HEK293 (cell line): Measurements from ENCODE around the gene TNFRSF4.
"Not testable (repeated sequence)": the region's sequence is repeated elsewhere in the genome, so short reads cannot be mapped to it uniquely, and the experiment has no call there.

ENCODE experiments used
- CTCF ChIA-PET: fragments of 350-600 bp; formaldehyde crosslinking; extraction: SDS; loops from one replicate; lab custom pipeline; 2021; ENCODE audit warnings: antibody characterized with exemption; lab: Yijun Ruan, JAX
- POLR2A ChIA-PET: fragments of 300-600 bp; formaldehyde crosslinking; extraction: SDS; loops from one replicate; lab custom pipeline; 2020; ENCODE audit warnings: antibody characterized with exemption, inconsistent platforms; lab: Yijun Ruan, JAX
- H3K27ac ChIP-seq: fragments of 200-500 bp; sonication (Bioruptor generic); 2 replicates; pipeline ENCODE4 v1.5.1; 2014; ENCODE audit warnings: low read depth, low read length, control low read depth, inconsistent platforms; ENCODE audit errors: extremely low read depth
- H3K36me3 ChIP-seq, 2 experiments: fragments of 200-500 bp in 1 of 2; sonication (Bioruptor generic) in 1 of 2; 1 replicate in 1 of 2; 2 replicates in 1 of 2; pipeline ENCODE4 v1.5.1; 2014 to 2017; ENCODE audit warnings: inconsistent platforms in 2 of 2, low read length in 2 of 2; ENCODE audit not compliant: control insufficient read depth in 2 of 2, insufficient read depth in 1 of 2
- H3K4me1 ChIP-seq: fragments of 200-500 bp; sonication (Bioruptor generic); 2 replicates; pipeline ENCODE4 v1.5.1; 2014; ENCODE audit warnings: mild to moderate bottlenecking, low read length, inconsistent platforms; ENCODE audit not compliant: control insufficient read depth, insufficient read depth
- H3K4me3 ChIP-seq: 2 replicates; pipeline ENCODE4 v1.5.1; 2011; ENCODE audit warnings: low read depth, mild to moderate bottlenecking, control low read depth, low read length, moderate library complexity
- H3K9me3 ChIP-seq: fragments of 200-500 bp; sonication (Bioruptor generic); 2 replicates; pipeline ENCODE4 v1.5.1; 2014; ENCODE audit warnings: low read depth, low read length, inconsistent platforms; ENCODE audit not compliant: control insufficient read depth, insufficient read depth
- BCL11A ChIP-seq: fragments of 450-650 bp; formaldehyde crosslinking; IDR thresholded peaks from 2 replicates; pipeline ENCODE4 v1.5.1; 2016; ENCODE audit warnings: low read depth, missing biosample characterization, missing genetic modification characterization
- ZFHX2 ChIP-seq: fragments of 450-650 bp; formaldehyde crosslinking; conservative IDR thresholded peaks from 2 replicates; pipeline ENCODE4 v1.5.1; 2016; ENCODE audit warnings: missing biosample characterization, missing genetic modification characterization
- ZNF146 ChIP-seq: fragments of 450-650 bp; formaldehyde crosslinking; IDR thresholded peaks from 2 replicates; pipeline ENCODE4 v1.5.1; 2016; ENCODE audit warnings: missing biosample characterization, missing genetic modification characterization
- ZNF239 ChIP-seq: fragments of 450-650 bp; formaldehyde crosslinking; IDR thresholded peaks from 2 replicates; pipeline ENCODE4 v1.5.1; 2016; ENCODE audit warnings: missing biosample characterization, missing genetic modification characterization
- ZNF324 ChIP-seq: fragments of 450-650 bp; formaldehyde crosslinking; IDR thresholded peaks from 2 replicates; pipeline ENCODE4 v1.5.1; 2016; ENCODE audit warnings: missing biosample characterization, missing genetic modification characterization
- ZNF366 ChIP-seq: fragments of 450-650 bp; formaldehyde crosslinking; conservative IDR thresholded peaks from 2 replicates; pipeline ENCODE4 v1.5.1; 2016; ENCODE audit warnings: missing biosample characterization, missing genetic modification characterization
- ZNF785 ChIP-seq: fragments of 450-650 bp; formaldehyde crosslinking; IDR thresholded peaks from 2 replicates; pipeline ENCODE4 v1.5.1; 2016; ENCODE audit warnings: missing biosample characterization, missing genetic modification characterization
- TF ChIP-seq, protein P1 (sequence below): fragments of 450-650 bp; formaldehyde crosslinking; IDR thresholded peaks from 2 replicates; pipeline ENCODE4 v1.5.1; 2016; ENCODE audit warnings: missing biosample characterization, missing genetic modification characterization
- TF ChIP-seq, protein P2 (sequence below): fragments of 450-650 bp; formaldehyde crosslinking; IDR thresholded peaks from 2 replicates; pipeline ENCODE4 v1.5.1; 2016; ENCODE audit warnings: missing biosample characterization, missing genetic modification characterization, borderline replicate concordance

The TNFRSF4 gene

DNA sequence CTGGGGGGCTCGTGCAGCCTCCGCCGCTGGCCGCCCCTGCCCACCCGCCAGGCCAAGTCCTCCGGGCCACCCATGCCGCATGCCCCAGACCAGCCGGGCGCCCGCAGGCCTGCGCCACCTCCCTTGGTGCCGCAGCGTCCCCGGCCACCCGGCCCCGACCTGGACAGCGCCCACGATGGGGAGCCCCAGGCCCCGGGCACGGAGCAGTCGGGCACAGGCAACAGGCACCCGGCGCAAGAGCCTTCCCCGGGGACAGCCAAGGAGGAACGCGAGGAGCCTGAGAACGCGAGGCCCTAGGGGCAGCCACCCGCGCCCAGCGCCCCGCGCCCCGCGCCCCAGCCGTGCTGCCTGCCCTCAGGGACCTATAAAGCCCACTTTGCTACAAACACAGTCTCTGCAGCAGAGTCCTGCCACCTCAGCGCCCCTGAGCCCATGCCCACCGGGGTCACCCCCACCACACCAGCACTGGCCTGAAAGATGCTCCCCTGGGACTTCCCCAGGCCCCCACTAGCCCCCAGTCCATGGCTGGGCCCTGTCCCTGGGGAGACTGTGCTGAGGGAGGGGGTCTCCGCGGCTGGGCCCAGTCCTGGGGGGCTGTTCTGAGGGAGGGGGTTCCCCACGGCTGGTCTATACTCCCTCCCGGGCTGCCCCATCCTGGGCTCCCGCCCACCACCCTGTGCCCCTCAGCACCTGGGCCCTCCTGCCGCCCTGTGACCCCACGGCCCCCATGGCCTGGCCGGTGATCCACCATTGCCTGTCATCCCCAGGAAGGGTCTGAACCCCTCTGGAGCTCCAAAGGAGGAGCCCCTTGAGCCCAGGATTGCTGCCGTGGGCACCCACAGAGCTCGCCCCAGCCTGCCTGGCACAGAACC is 16.2 kb downstream of the TNFRSF4 start (continued):
- no peak for TF ChIP-seq ZFHX2 (tag by site-specific recombination)
- TF ChIP-seq, protein P1, sequence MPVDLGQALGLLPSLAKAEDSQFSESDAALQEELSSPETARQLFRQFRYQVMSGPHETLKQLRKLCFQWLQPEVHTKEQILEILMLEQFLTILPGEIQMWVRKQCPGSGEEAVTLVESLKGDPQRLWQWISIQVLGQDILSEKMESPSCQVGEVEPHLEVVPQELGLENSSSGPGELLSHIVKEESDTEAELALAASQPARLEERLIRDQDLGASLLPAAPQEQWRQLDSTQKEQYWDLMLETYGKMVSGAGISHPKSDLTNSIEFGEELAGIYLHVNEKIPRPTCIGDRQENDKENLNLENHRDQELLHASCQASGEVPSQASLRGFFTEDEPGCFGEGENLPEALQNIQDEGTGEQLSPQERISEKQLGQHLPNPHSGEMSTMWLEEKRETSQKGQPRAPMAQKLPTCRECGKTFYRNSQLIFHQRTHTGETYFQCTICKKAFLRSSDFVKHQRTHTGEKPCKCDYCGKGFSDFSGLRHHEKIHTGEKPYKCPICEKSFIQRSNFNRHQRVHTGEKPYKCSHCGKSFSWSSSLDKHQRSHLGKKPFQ (tag by site-specific recombination): no peak
- TF ChIP-seq, all 188 proteins: peak for 0

DNA sequence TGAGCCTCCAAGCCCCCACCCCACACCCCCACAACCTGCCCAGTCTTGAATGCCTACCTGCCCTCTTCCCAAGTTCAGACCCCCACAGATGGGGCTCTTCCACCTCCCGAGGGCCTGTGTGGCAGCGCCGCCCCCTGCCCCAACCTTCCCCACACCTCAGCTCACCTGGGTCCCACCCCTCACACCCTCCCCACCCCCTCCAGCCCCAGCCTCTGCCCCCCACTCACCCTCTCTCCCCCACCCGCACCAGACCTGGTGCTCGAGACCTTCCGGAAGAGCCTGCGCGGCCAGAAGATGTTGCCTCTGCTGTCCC is 16.8 kb downstream of the TNFRSF4 start:
- Histone ChIP-seq H3K4me3 (no peak overlapping the region), H3K36me3 (no peaks in the 10 kb centered on the region), H3K9me3 (no peaks in the 10 kb centered on the region), H3K27ac (no peak overlapping the region), H3K4me1 (no peaks in the 10 kb centered on the region)
- CTCF ChIA-PET: no interaction called here
- POLR2A ChIA-PET: no interaction called here
- TF ChIP-seq ZNF239: no peak
- TF ChIP-seq, protein P2, sequence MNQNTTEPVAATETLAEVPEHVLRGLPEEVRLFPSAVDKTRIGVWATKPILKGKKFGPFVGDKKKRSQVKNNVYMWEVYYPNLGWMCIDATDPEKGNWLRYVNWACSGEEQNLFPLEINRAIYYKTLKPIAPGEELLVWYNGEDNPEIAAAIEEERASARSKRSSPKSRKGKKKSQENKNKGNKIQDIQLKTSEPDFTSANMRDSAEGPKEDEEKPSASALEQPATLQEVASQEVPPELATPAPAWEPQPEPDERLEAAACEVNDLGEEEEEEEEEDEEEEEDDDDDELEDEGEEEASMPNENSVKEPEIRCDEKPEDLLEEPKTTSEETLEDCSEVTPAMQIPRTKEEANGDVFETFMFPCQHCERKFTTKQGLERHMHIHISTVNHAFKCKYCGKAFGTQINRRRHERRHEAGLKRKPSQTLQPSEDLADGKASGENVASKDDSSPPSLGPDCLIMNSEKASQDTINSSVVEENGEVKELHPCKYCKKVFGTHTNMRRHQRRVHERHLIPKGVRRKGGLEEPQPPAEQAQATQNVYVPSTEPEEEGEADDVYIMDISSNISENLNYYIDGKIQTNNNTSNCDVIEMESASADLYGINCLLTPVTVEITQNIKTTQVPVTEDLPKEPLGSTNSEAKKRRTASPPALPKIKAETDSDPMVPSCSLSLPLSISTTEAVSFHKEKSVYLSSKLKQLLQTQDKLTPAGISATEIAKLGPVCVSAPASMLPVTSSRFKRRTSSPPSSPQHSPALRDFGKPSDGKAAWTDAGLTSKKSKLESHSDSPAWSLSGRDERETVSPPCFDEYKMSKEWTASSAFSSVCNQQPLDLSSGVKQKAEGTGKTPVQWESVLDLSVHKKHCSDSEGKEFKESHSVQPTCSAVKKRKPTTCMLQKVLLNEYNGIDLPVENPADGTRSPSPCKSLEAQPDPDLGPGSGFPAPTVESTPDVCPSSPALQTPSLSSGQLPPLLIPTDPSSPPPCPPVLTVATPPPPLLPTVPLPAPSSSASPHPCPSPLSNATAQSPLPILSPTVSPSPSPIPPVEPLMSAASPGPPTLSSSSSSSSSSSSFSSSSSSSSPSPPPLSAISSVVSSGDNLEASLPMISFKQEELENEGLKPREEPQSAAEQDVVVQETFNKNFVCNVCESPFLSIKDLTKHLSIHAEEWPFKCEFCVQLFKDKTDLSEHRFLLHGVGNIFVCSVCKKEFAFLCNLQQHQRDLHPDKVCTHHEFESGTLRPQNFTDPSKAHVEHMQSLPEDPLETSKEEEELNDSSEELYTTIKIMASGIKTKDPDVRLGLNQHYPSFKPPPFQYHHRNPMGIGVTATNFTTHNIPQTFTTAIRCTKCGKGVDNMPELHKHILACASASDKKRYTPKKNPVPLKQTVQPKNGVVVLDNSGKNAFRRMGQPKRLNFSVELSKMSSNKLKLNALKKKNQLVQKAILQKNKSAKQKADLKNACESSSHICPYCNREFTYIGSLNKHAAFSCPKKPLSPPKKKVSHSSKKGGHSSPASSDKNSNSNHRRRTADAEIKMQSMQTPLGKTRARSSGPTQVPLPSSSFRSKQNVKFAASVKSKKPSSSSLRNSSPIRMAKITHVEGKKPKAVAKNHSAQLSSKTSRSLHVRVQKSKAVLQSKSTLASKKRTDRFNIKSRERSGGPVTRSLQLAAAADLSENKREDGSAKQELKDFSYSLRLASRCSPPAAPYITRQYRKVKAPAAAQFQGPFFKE: no peak
- no peak for TF ChIP-seq BCL11A

DNA sequence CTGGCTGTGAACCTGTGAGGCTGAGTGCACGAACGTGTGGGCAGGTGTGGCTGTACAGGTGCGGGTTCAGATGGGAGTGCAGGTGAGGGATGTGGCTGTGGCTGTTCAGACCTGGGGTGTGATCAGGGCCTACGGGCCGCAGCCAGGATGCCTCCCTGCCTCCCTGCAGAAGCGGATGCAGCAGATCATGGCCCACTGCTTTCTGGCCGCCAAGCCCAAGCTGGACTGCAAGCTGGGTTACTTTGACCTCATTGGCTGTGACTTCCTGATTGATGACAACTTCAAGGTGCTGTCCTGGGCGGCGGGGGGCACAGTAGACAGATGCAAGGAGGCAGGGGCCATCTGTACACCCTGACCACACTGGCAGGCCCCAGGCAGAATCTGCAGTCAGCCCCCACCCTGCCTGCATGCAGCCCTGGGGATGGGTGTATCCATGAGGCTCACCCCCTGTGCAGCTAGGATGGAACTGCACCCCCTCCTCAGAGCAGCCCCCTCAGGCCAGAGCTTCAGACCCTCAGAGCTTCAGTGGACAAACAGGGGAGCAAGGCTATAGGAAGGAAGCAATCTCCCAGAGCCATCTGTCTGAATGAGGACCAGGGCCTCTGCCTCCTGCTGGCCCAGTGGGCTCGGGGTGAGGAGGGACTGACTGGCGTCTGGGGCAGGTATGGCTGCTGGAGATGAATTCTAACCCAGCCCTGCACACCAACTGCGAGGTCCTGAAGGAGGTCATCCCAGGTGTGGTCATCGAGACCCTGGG is 17.3 kb downstream of the TNFRSF4 start:
- no peaks in the 10 kb centered on the region for H3K9me3 ChIP-seq
- no peak for TF ChIP-seq ZNF324
- no peak for TF ChIP-seq ZNF146 (tag by site-specific recombination)
- no peak for TF ChIP-seq ZNF366 (tag by site-specific recombination)
- TF ChIP-seq ZNF785 (tag by site-specific recombination): no peak
- TF ChIP-seq, all 188 proteins: peak for 0
- H3K4me3 ChIP-seq: no peak overlapping the region
- H3K36me3 ChIP-seq: no peaks in the 10 kb centered on the region
- ChIA-PET POLR2A (no interaction called here), CTCF (no interaction called here)
- H3K4me1 ChIP-seq: no peaks in the 10 kb centered on the region
- H3K27ac ChIP-seq: no peak overlapping the region

DNA sequence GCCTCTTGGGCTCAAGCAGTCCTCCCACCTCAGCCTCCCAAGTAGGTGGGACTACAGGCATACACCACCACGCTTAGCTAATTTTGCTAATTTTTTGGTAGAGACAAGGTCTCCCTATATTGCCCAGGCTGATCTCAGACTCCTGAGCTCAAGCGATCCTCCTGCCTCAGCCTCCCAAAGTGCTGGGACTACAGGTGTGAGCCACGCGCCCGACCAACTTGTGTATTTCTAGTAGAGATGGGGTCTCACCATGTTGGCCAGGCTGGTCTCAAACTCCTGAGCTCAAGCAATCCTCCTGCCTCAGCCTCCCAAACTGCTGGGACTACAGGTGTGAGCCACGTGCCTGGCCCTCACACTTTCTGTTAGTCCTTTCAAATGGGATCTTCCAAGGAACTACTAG is 18.2 kb downstream of the TNFRSF4 start:
- CTCF ChIA-PET, H3K27ac ChIP-seq: not testable (repeated sequence)

More for the DNA sequence above, 18.2 kb downstream of the TNFRSF4 start:
- H3K4me3 ChIP-seq, H3K36me3 ChIP-seq, H3K4me1 ChIP-seq, POLR2A ChIA-PET, H3K9me3 ChIP-seq: not testable (repeated sequence)
